ENCODE results near the gene PRUNE1. TPM values are rescaled to one million over a fixed set of nuclear protein-coding genes. Genes with fewer than 3 reads are reported as not detected.

PRUNE1 gene
- total RNA-seq, 1 experiment from 2014 or later = 24.3 TPM

GRCh38 chr1:151070474-151071276 lies 62.4 kb downstream of the PRUNE1 start, which contains the start of gene GABPB2:
TSS of gene GABPB2 (plus strand) at chr1:151070761. CDS start at chr1:151088190, 17,429 bp downstream.
- intact Hi-C loops (cut with micrococcal nuclease; ENCODE audit: unreplicated experiment) = loop anchor here (2.0 kb wide), 2 partner anchors 46 to 76 kb away; partner anchors contain the start of gene SEMA6C
- Mint-ChIP-seq H3K27ac (ENCODE audit: unreplicated experiment) (peak within 1 kb of the TSS; percentile 100), H3K4me3 (ENCODE audit: unreplicated experiment) (peak within 1 kb of the TSS; percentile 98), H3K36me3 (ENCODE audit: insufficient read depth, unreplicated experiment) (peaks cover 11% of the 10 kb centered on the region), H3K9me3 (ENCODE audit: unreplicated experiment) (no peaks in the 10 kb centered on the region), H3K4me1 (ENCODE audit: low read depth, unreplicated experiment) (no peaks in the 10 kb centered on the region), H3K27me3 (ENCODE audit: insufficient read depth, unreplicated experiment) (no peaks in the 10 kb centered on the region)
- no peaks in the 10 kb centered on the region for H3K9me3 ChIP-seq
- CTCF ChIA-PET = interaction anchor here (0.8 to 2.3 kb wide), 7 partner anchors 12 to 119 kb away, joined by 3 to 7 read pairs (median 3); partner anchors contain the start of genes C1orf56, CDC42SE1, MINDY1 and TNFAIP8L2
- H3K4me3 ChIP-seq (ENCODE audit: low read depth, low read length) = peak within 1 kb of the TSS; percentile 64
- peaks cover 10% of the 10 kb centered on the region; the same call in 1 of the 2 replicates for H3K4me1 ChIP-seq
- POLR2A ChIA-PET = interaction anchor here (0.5 to 0.6 kb wide), 3 partner anchors 11 to 256 kb away, joined by 3 to 4 read pairs (median 4); partner anchors contain the start of genes C1orf56 and CDC42SE1
- TF ChIP-seq CTCF (IDR thresholded peaks at IDR 0.05; ENCODE audit: insufficient read depth in 1 of 2, low read depth in 1 of 2, low read length in 1 of 2, severe bottlenecking in 1 of 2, unreplicated experiment in 1 of 2) = peak; percentile 74 to 95
- H3K27me3 ChIP-seq (replicated peaks; ENCODE audit: control insufficient read depth, insufficient read depth, low read length) = no peaks in the 10 kb centered on the region
- H3K36me3 ChIP-seq (ENCODE audit: control insufficient read depth, insufficient read depth, low read length) = no peaks in the 10 kb centered on the region
- BruUV-seq (replicated peaks) = TSS peak; percentile 43
- DNase-seq = peak; percentile 87 to 90

GRCh38 chr1:151072224-151072623 lies 64.0 kb downstream of the PRUNE1 start:
- Mint-ChIP-seq H3K36me3 (ENCODE audit: insufficient read depth, unreplicated experiment) (peaks cover 11% of the 10 kb centered on the region), H3K9me3 (ENCODE audit: unreplicated experiment) (no peaks in the 10 kb centered on the region), H3K4me3 (ENCODE audit: unreplicated experiment) (peak overlapping the region; percentile 98), H3K27ac (ENCODE audit: unreplicated experiment) (peak overlapping the region; percentile 100), H3K4me1 (ENCODE audit: low read depth, unreplicated experiment) (no peaks in the 10 kb centered on the region), H3K27me3 (ENCODE audit: insufficient read depth, unreplicated experiment) (no peaks in the 10 kb centered on the region)
- H3K36me3 ChIP-seq (ENCODE audit: control insufficient read depth, insufficient read depth, low read length) = no peaks in the 10 kb centered on the region
- no peaks in the 10 kb centered on the region for H3K27me3 ChIP-seq (replicated peaks; ENCODE audit: control insufficient read depth, insufficient read depth, low read length)
- ChIA-PET POLR2A (no interaction called here), CTCF (no interaction called here)
- TF ChIP-seq CTCF (IDR thresholded peaks at IDR 0.05; ENCODE audit: insufficient read depth in 1 of 2, low read depth in 1 of 2, low read length in 1 of 2, severe bottlenecking in 1 of 2, unreplicated experiment in 1 of 2) = no peak
- H3K4me3 ChIP-seq (ENCODE audit: low read depth, low read length) = no peak overlapping the region
- DNase-seq = no peak
- intact Hi-C loops (cut with micrococcal nuclease; ENCODE audit: unreplicated experiment) = no loop called here
- no TSS peak for BruUV-seq (replicated peaks)
- no peaks in the 10 kb centered on the region for H3K9me3 ChIP-seq
- peaks cover 10% of the 10 kb centered on the region; the same call in 1 of the 2 replicates for H3K4me1 ChIP-seq

Other genes with a start within 250 kb of the PRUNE1 start
- 0.84 and 1.3 TPM in 2 replicates for gene CTSS, start 242.7 kb upstream of the PRUNE1 start, total RNA-seq (2022)
- gene CTSK, start 200.2 kb upstream of the PRUNE1 start, total RNA-seq (2022) = 2.7 and 3.2 TPM in 2 replicates
- gene ARNT, start 131.8 kb upstream of the PRUNE1 start, total RNA-seq (2022) = 33.8 and 36.1 TPM in 2 replicates
- gene CTXND2, start 121.3 kb upstream of the PRUNE1 start, total RNA-seq (2022) = not detected in 2 replicates
- gene SETDB1, start 82.1 kb upstream of the PRUNE1 start, total RNA-seq (2022) = 45.0 and 46.7 TPM in 2 replicates
- 360 and 379 TPM in 2 replicates for gene CERS2, start 33.6 kb upstream of the PRUNE1 start, total RNA-seq (2022)
- 30.0 and 42.5 TPM in 2 replicates for gene ANXA9, start 26.2 kb upstream of the PRUNE1 start, total RNA-seq (2022)
- 15.6 and 16.9 TPM in 2 replicates for gene MINDY1, start 1.5 kb upstream of the PRUNE1 start, total RNA-seq (2022)
- 1.9 and 2.3 TPM in 2 replicates for gene BNIPL, start 28.1 kb downstream of the PRUNE1 start, total RNA-seq (2022)
- 4.8 and 6.7 TPM in 2 replicates for gene C1orf56, start 39.3 kb downstream of the PRUNE1 start, total RNA-seq (2022)
- 58.7 and 59.4 TPM in 2 replicates for gene CDC42SE1, start 51.2 kb downstream of the PRUNE1 start, total RNA-seq (2022)
- 0.95 and 1.2 TPM in 2 replicates for gene MLLT11, start 51.9 kb downstream of the PRUNE1 start, total RNA-seq (2022)
- gene GABPB2, start 62.3 kb downstream of the PRUNE1 start, total RNA-seq (2022) = 2.0 and 2.6 TPM in 2 replicates
- 2.8 and 3.7 TPM in 2 replicates for gene SEMA6C, start 138.2 kb downstream of the PRUNE1 start, total RNA-seq (2022)
- gene TNFAIP8L2, start 148.2 kb downstream of the PRUNE1 start, total RNA-seq (2022) = not detected in 2 replicates
- gene LYSMD1, start 157.5 kb downstream of the PRUNE1 start, total RNA-seq (2022) = 4.0 and 5.0 TPM in 2 replicates
- gene SCNM1, start 157.7 kb downstream of the PRUNE1 start, total RNA-seq (2022) = 52.1 and 53.6 TPM in 2 replicates
- 0.84 and 1.3 TPM in 2 replicates for gene TMOD4, start 167.5 kb downstream of the PRUNE1 start, total RNA-seq (2022)
- 80.1 and 86.0 TPM in 2 replicates for gene VPS72, start 181.7 kb downstream of the PRUNE1 start, total RNA-seq (2022)
- gene PIP5K1A, start 190.1 kb downstream of the PRUNE1 start, total RNA-seq (2022) = 88.6 and 95.1 TPM in 2 replicates
- gene PSMD4, start 246.3 kb downstream of the PRUNE1 start, total RNA-seq (2022) = 250 and 253 TPM in 2 replicates

Data from Caco-2 (cell line).